AML-193 (cell line): ENCODE results near the gene ACAP3.

Source experiments
- DNase-seq, 2 experiments: peaks; one replicate each; lab custom pipeline; 2025; lab: John Stamatoyannopoulos, UW

Gene ACAP3

GRCh38 chr1:1285102-1285571, 22.6 kb downstream of the ACAP3 start:
- DNase-seq, result no peak

- DNase-seq, result no peak
These were observed 23.3 kb downstream of the ACAP3 start for GRCh38 chr1:1284221-1285101.

GRCh38 chr1:1283821-1284220, 23.9 kb downstream of the ACAP3 start:
- no peak for DNase-seq

GRCh38 chr1:1282998-1283397, 24.7 kb downstream of the ACAP3 start:
- DNase-seq, result no peak

- DNase-seq, result no peak
These were observed 26.0 kb downstream of the ACAP3 start for GRCh38 chr1:1281533-1282321.

- DNase-seq, result no peak
These were observed 26.8 kb downstream of the ACAP3 start for GRCh38 chr1:1280782-1281481.

GRCh38 chr1:1279028-1279427, 28.7 kb downstream of the ACAP3 start:
- no peak for DNase-seq

GRCh38 chr1:1278620-1279019, 29.1 kb downstream of the ACAP3 start:
- no peak for DNase-seq

GRCh38 chr1:1275836-1276235, 31.9 kb downstream of the ACAP3 start:
- no peak for DNase-seq

GRCh38 chr1:1274931-1275431, 32.7 kb downstream of the ACAP3 start:
- DNase-seq, result no peak

- DNase-seq, result no peak
These were observed 33.3 kb downstream of the ACAP3 start for GRCh38 chr1:1274299-1274930.

- DNase-seq, result peak; percentile 70 to 86
These were observed 34.0 kb downstream of the ACAP3 start, which contains the start of gene UBE2J2 for GRCh38 chr1:1273512-1274298. Gene UBE2J2 (minus strand): TSS chr1:1273854. CDS start chr1:1267992, 5,862 bp downstream.

- no peak for DNase-seq
These were observed 34.6 kb downstream of the ACAP3 start for GRCh38 chr1:1273209-1273511.

GRCh38 chr1:1272341-1273208, 35.2 kb downstream of the ACAP3 start:
- DNase-seq, result no peak

GRCh38 chr1:1270813-1271212, 36.9 kb downstream of the ACAP3 start:
- DNase-seq, result no peak

- DNase-seq, result no peak
These were observed 39.4 kb downstream of the ACAP3 start for GRCh38 chr1:1268284-1268682.

GRCh38 chr1:1267488-1268283, 40.0 kb downstream of the ACAP3 start:
- no peak for DNase-seq

- DNase-seq, result no peak
These were observed 42.9 kb downstream of the ACAP3 start for GRCh38 chr1:1264868-1265272.

GRCh38 chr1:1264026-1264425, 43.7 kb downstream of the ACAP3 start:
- DNase-seq, result no peak
